ENCODE results near the gene CRISP1.

DNA sequence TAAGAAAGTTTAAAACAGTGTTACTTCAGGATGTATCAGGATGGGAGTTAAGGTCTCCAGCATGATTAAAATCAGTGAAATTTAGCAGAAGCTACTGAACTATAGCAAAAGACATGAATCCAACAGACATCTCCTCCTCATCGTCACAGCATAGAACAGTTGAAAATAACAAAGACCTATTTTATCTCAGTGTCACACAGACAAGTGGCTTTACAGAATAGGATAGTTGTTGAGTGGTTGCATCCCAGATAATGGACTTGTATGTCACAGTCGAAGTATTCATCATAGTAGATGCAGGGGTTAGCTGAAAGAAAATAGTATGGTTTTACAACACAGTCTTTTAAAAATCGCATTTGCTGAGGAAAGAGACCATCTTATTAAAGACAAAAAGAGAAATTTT, 31.2 kb downstream of the CRISP1 start:
- TF ChIP-seq EZH2phosphoT487 (IDR thresholded peaks at IDR 0.05; ENCODE audit: insufficient read depth, low read depth) (no peak), EZH2 (IDR thresholded peaks at IDR 0.05; ENCODE audit: insufficient read depth, poor library complexity, severe bottlenecking) (no peak)
